Right lobe of liver (tissue), 6 donors: ENCODE data around the gene AHCYL2. TPM values are rescaled to one million over a fixed set of nuclear protein-coding genes. Genes with fewer than 3 reads are reported as not detected.

Experiments
- ATAC-seq, 4 donors: fragments of 200-7000 bp; cut with Tn5 transposase; one replicate each; pipeline ENCODE4 v1.9.1; 2020; ENCODE audit warnings: mild to moderate bottlenecking in 4 of 4, moderate library complexity in 4 of 4
- DNase-seq, 3 donors: peaks; one replicate each; pipeline ENCODE4 v3.0.0-alpha.2; 2020
- H3K27ac ChIP-seq, 3 donors: fragments of 200-600 bp; one replicate each; pipeline ENCODE4 v1.8.0; 2022
- H3K27me3 ChIP-seq, 2 donors: fragments of 200-600 bp; one replicate each; pipeline ENCODE4 v1.8.0; 2022
- H3K36me3 ChIP-seq, 4 donors: fragments of 200-600 bp; sonication (generic) in 1 of 4; one replicate each; pipeline versions ENCODE4 v1.5.1 to v1.8.0; 2017 to 2022; ENCODE audit warnings: control low read depth in 1 of 4
- H3K4me1 ChIP-seq, 4 donors: fragments of 200-600 bp; sonication (generic) in 1 of 4; one replicate each; pipeline versions ENCODE4 v1.5.1 to v1.8.0; 2017 to 2022; ENCODE audit warnings: control low read depth in 1 of 4
- H3K4me3 ChIP-seq, 3 donors: fragments of 200-600 bp; one replicate each; pipeline ENCODE4 v1.8.0; 2022
- H3K9me3 ChIP-seq, 4 donors: fragments of 200-600 bp; sonication (generic) in 1 of 4; one replicate each; pipeline versions ENCODE4 v1.5.1 to v1.8.0; 2017 to 2022; ENCODE audit warnings: control low read depth in 1 of 4
- CTCF ChIP-seq, 4 donors: fragments of 200-600 bp in 3 of 4; fragments of 450-650 bp in 1 of 4; IDR thresholded peaks; one replicate each; pipeline versions ENCODE4 v1.5.1 to v1.8.0; 2016 to 2022; ENCODE audit warnings: antibody characterized with exemption in 4 of 4, mild to moderate bottlenecking in 2 of 4
- POLR2A ChIP-seq: fragments of 450-650 bp; IDR thresholded peaks from one replicate; pipeline ENCODE4 v1.6.1; 2017; ENCODE audit warnings: antibody characterized with exemption, mild to moderate bottlenecking
- WGBS: methylation state at CpG from one replicate; pipeline ENCODE4 v1.1.6; 2018; ENCODE audit warnings: low coverage, low lambda C conversion rate; ENCODE audit not compliant: insufficient coverage; ENCODE audit errors: missing lambda C conversion rate; 5-methylcytosine and 5-hydroxymethylcytosine counted together
- intact Hi-C, 2 donors: fragments of 100-400 bp; cut with DNase I; formaldehyde crosslinking; loops; one replicate each; pipeline versions ENCODE4 v1.11.2 to v1.14.1; 2022
- total RNA-seq, 6 experiments: library from RNA; depleted of rRNA in 2 of 6; stranded (reverse); fragments of >200 nt in 2 of 6; fragmentation: NEBNext Ultra II Directional in 3 of 6; extraction: Animal tissue kit (Norgen Biotek cat#: 25700) in 3 of 6; gene quantifications; one replicate each; pipeline versions ENCODE4 v1.1.0 to v1.2.4, GENCODE V29; 2016 to 2023
- donor health status: DM: no; HTN: yes; CAD: no.
- donor health status: DM: no; HTN: no; CAD: no.
- donor health status: DM: no; HTN: no; CAD: no.
- donor health status: DM: no; HTN: yes; CAD: no.
- donor health status: DM: no; HTN: yes; CAD: no.

Gene AHCYL2
- total RNA-seq, 6 experiments from 2014 or later: 6.1 to 9.3 (median 8.0) TPM

GRCh38 chr7:129436335-129436923 lies 211.6 kb downstream of the AHCYL2 start:
- intact Hi-C loops: no loop called here
- H3K27ac ChIP-seq: no peak overlapping the region
- H3K27me3 ChIP-seq: no peaks in the 10 kb centered on the region
- H3K9me3 ChIP-seq: no peaks in the 10 kb centered on the region
- no peaks in the 10 kb centered on the region for H3K36me3 ChIP-seq
- H3K4me3 ChIP-seq: no peak overlapping the region
- ATAC-seq (no peak), DNase-seq (no peak)
- TF ChIP-seq CTCF (IDR thresholded peaks at IDR 0.05) (no peak), POLR2A (no peak)
- WGBS: 78% methylated on average over 1 of the region's 5 CpGs
- peaks cover 0 to 12% (median 0%) of the 10 kb centered on the region in 4 donors for H3K4me1 ChIP-seq

GRCh38 chr7:129437190-129437589 lies 212.4 kb downstream of the AHCYL2 start:
- TF ChIP-seq CTCF (IDR thresholded peaks at IDR 0.05): no peak
- H3K4me3 ChIP-seq: no peak overlapping the region
- H3K4me1 ChIP-seq: peaks cover 0 to 12% (median 0%) of the 10 kb centered on the region in 4 donors
- WGBS: 96% methylated on average over 5 of the region's 5 CpGs
- no peak for DNase-seq
- no peak for ATAC-seq
- intact Hi-C loops: no loop called here
- no peaks in the 10 kb centered on the region for H3K9me3 ChIP-seq
- H3K36me3 ChIP-seq: no peaks in the 10 kb centered on the region
- no peaks in the 10 kb centered on the region for H3K27me3 ChIP-seq
- no peak overlapping the region for H3K27ac ChIP-seq

- no peaks in the 10 kb centered on the region for H3K36me3 ChIP-seq
- no peak for DNase-seq
- WGBS: 92% methylated on average over 6 of the region's 6 CpGs
- H3K27me3 ChIP-seq: no peaks in the 10 kb centered on the region
- H3K4me3 ChIP-seq: no peak overlapping the region
- no peak overlapping the region for H3K27ac ChIP-seq
- peaks cover 0 to 10% (median 0%) of the 10 kb centered on the region in 4 donors for H3K4me1 ChIP-seq
- H3K9me3 ChIP-seq: no peaks in the 10 kb centered on the region
- intact Hi-C loops: no loop called here
- TF ChIP-seq CTCF (IDR thresholded peaks at IDR 0.05) (no peak), POLR2A (no peak)
- ATAC-seq: no peak
Measured at GRCh38 chr7:129438281-129438838, 213.5 kb downstream of the AHCYL2 start.

- Histone ChIP-seq H3K4me3 (no peak overlapping the region), H3K9me3 (no peaks in the 10 kb centered on the region), H3K27ac (no peak overlapping the region), H3K36me3 (no peaks in the 10 kb centered on the region), H3K27me3 (no peaks in the 10 kb centered on the region), H3K4me1 (peaks cover 0 to 6% (median 0%) of the 10 kb centered on the region in 4 donors)
- intact Hi-C loops: no loop called here
- TF ChIP-seq POLR2A (no peak), CTCF (IDR thresholded peaks at IDR 0.05) (no peak)
- ATAC-seq (no peak), DNase-seq (no peak)
- WGBS: 74% methylated on average over 5 of the region's 5 CpGs
Measured at GRCh38 chr7:129438839-129439651, 214.2 kb downstream of the AHCYL2 start.
